Esophagus squamous epithelium (tissue), 4 donors: ENCODE data around the gene SNX10.

Experiments
- CTCF ChIP-seq, 6 experiments: fragments of 450-650 bp in 4 of 6; fragments of 200-600 bp in 2 of 6; sonication (generic) in 2 of 6; IDR thresholded peaks; one replicate each; pipeline ENCODE4 v1.5.1; 2016 to 2019; ENCODE audit warnings: antibody characterized with exemption in 6 of 6, mild to moderate bottlenecking in 4 of 6, moderate library complexity in 4 of 6
- POLR2A ChIP-seq, 4 donors: fragments of 450-650 bp; IDR thresholded peaks; one replicate each; pipeline ENCODE4 v1.6.1; 2017; ENCODE audit warnings: antibody characterized with exemption in 4 of 4, mild to moderate bottlenecking in 4 of 4, moderate library complexity in 3 of 4

- peak in 2 of 4 donors; percentile 12 to 27 for TF ChIP-seq POLR2A (IDR thresholded peaks at IDR 0.05)
- no peak for TF ChIP-seq CTCF (IDR thresholded peaks at IDR 0.05)
Measured at GRCh38 chr7:26398427-26398755, 106.7 kb downstream of the SNX10 start.
